Testis (tissue), 2 donors: ENCODE data around the gene PSMB7.

Source experiments
- CTCF ChIP-seq, 3 experiments: fragments of 450-650 bp in 2 of 3; fragments of 200-600 bp in 1 of 3; sonication (generic) in 1 of 3; IDR thresholded peaks; one replicate each; pipeline ENCODE4 v1.5.1; 2016 to 2019; ENCODE audit warnings: antibody characterized with exemption in 3 of 3, mild to moderate bottlenecking in 2 of 3, moderate library complexity in 1 of 3
- POLR2A ChIP-seq: fragments of 450-650 bp; IDR thresholded peaks from one replicate; pipeline ENCODE4 v1.6.1; 2017; ENCODE audit warnings: antibody characterized with exemption, mild to moderate bottlenecking, moderate library complexity

GRCh38 chr9:124457079-124457886 lies 42.0 kb upstream of the PSMB7 start:
- no peak for TF ChIP-seq CTCF (IDR thresholded peaks at IDR 0.05)
- TF ChIP-seq POLR2A, result no peak
